DMS 273 treated with DMSO at 0.1 percent for 48 hours (cell line): ENCODE measurements around the gene ZNF296.
A peak's percentile ranks its signal among the peaks of the same experiment; 100 is the strongest.

ENCODE experiments used
- DNase-seq: peaks from one replicate; lab custom pipeline; 2025; lab: John Stamatoyannopoulos, UW

Gene ZNF296

DNA sequence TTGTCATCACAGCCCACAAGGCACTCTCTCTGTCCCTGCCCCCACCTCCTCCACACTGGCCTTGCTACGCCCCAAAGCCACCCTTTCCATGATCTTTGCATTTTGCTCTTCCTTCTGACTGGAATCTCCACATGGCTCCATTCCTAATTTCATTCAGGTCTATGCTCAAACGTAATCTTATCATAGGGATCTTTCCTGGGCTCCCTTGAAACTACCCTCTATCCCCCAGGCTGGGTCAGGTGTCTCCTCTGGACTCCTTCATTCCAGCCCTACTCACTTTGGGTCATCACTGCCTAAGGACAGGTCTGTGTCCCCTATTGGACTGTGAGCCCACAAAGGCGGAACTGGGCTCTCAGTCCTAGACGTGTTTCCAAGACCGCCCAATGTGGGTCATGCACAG lies 5.9 kb upstream of the ZNF296 start:
- DNase-seq, result no peak

DNA sequence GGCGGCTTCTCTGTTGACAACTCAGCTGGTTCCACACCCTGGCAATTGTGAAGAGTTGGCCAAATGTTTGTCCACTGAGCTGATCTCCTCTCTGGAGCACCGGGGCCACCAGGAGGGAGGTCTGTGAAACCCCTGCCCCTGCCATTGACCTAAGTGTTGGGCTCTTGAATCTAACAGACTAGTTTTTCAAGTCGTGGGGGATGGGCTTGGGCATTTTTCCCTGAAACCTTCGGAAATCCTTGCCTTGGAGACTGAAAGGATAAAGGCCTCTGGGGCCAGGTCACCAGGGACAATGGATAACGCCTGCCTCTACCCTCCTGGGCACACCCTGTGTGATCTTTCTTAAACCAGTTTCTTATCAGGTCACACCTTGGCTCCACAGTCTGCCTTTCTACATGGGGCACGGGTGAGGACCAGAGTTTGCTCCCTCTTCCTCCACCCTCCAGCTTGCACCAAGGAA lies 3.7 kb upstream of the ZNF296 start:
- DNase-seq, result no peak

DNA sequence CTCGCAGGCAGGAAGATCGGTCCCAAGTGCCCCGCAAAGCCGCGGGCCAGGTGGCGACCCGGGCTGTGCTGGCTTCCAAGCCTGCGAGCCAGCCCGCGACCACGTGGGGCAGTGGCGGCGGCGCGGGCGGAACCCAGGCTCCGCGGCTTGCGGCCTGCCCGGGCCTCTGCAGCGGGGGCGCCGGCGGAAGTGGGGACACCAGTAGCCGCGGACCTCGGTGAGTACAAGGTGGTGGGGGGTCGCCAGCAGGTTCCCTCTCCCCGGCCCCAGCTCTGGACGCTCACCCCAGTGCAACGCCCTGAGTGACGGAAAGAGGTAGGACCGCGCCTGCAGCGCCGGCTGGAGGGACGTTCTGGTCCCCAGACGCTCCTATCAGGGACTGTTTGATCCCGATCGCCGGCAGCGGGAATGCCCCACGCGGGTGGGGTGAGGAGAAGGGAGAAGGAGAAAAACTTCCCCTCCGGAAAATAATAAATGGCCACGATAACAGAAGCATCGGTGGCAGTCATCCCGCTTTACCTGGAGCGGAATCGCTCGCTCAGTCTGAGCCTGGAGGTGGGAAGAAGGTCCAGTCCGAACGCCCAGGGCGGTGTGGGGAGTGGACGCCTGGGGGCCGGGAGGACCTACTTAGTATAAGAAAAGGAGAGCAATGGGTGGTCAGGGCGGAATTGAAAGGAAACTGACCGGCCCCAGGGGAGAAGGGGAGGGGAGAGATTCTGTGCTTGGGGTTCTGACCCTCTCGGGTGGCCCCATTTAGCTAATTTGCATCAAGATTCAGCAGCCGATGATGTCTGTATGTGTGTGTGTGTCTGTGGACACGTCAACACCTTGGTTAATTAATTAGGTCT lies 3.0 kb upstream of the ZNF296 start, which contains the start of gene GEMIN7:
GEMIN7 (plus strand) TSS at position 198 of the 848 bp plus-strand sequence. CDS start 10,855 bp downstream, outside the sequence.
- peak; percentile 43 for DNase-seq

- no peak for DNase-seq
Measured at GRCh38 chr19:45078390-45079062, 2.2 kb upstream of the ZNF296 start.

- DNase-seq, result no peak
Measured at GRCh38 chr19:45076851-45077730, 813 bp upstream of the ZNF296 start.

- peak; percentile 46 for DNase-seq
Measured at GRCh38 chr19:45075301-45076028, 813 bp downstream of the ZNF296 start.

DNA sequence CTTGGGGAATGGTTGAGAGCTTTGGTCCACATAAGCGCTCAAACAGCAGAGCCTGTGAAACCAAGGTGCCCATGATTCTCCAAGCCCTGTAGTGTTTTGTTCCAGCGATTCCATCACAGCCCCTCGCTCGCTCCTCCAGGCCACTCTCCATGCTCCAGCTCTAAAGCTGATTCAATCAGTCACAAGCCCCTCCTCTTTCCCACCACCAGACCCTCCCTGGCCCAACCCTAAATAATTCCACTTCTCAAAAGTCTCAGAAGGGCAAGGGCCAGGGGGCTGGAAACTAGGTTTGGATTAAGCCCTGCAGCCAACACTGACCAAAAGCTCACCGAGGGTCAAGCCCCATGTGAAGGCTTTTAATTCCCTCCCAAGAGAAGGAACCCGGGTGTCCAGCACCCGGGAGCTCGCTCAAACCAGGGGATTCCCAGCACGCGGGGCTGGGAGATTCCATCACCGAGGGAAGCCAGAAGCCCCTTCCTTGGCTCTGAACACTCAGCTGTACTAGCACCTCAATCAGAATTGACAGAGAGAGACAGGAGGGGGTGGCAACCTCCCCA lies 1.5 kb downstream of the ZNF296 start:
- DNase-seq, result no peak

DNA sequence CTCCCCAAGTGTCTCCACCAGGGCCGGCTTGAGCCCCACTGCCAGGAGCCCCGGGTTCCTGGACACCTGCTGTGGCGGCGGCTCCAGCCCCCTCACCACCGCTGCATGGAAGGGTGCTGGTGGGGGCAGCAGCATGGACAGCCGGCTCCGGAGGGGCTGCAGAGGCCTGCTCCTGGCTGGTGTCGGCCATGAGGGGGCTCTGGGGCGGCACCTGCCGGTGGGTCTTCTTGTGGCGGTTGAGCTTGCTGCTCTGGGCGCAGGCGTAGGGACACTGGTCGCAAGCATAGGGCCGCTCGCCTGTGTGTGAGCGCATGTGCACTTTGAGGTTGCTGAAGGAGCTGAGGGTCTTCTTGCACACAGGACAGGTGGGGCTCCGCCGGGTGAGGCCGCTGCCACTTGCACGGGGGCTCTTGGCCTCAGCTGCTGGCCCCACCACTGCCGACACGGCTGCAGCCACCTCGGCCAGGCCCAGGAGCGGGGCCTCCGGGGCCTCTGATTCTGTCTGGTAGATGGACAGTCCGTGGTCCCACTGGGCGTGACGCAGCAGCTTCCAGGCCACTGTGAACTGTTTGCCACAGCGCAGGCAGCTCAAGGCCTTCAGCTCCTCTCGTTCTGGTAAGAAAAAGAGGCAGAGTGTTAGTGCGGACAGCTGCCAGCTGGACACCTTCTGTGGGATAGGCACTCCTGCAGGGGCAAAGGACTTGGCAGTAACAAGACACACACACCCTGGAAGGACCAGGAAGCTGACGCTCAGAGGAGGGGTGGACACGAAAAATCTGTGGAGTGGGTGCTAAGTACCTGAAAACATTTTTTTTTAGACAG lies 4.1 kb downstream of the ZNF296 start:
- no peak for DNase-seq

DNA sequence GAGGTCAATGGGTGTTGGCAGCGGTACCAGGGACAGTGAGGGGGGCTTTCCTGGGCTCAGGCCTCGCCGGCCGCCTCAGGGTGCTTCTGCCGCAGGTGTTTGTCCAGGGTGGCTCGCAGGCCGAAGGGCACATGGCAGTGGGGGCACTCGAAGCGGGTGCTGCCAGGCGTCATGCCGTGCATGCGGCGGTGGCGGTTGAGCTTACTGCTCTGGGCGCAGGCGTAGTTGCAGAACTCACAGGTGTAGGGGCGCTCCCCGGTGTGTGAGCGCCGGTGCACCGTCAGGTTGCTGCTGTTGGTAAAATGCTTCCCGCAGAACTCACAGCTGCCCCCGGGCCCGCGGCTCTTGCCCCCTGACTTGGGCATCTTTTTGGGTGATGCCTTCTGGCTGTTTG lies 4.7 kb downstream of the ZNF296 start:
- no peak for DNase-seq

DNA sequence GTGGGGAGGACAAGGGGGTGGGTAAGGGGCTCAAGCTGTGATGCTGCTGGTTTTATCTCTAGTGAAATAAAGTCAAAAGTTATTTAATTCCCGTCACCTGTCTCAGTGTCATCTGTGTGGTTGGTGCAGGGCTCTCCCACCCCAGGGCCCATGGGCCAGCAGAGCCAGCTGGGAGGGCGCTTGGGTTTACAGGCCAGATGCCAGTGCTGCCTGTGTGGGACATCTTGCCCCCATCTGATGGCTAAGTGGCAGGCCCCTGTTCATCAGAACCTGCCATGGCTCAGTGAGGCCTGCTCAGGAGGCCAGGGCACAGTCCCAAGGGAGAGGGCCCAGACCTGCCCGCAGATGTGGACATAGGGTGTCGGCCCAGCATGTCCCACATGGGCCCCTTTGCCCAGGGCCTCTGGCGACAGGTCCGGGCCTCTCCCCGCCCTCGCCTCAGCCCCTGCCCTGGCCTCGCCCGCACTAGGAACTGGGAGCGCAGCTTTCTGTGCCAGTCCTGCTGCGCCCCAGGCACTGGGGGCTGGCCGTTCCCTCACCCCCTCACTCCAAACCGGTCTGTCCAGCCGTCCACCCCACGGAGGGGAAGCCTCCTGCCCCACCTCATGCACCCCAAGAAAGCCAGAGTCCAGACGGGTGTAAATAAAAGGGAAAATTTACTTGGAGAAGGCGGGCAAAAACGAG lies 5.3 kb downstream of the ZNF296 start:
- DNase-seq, result no peak

GRCh38 chr19:45070214-45070613 lies 6.1 kb downstream of the ZNF296 start:
- DNase-seq, result no peak

- DNase-seq, result no peak
Measured at GRCh38 chr19:45069056-45069455, 7.2 kb downstream of the ZNF296 start.

DNA sequence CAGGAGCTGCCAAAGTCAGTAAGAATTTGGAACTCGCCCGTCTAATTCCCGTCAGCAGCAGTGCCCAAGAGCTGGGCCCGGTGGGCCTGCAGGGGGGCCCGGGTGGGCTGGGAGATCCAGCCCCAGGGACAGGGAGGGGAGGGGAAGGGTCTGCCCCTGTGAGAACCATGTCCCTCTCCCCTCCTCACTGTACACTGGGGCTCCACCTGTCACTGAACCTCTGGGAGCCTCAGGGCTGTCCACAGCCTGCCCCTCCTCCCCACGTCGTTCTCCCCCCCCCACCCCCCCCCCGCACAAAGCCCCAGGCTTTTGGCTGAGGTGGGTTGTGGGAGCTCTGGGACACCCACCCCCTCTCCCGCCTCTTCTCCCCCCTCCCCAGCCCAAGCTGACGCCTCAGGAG lies 8.2 kb downstream of the ZNF296 start:
- DNase-seq, result no peak

DNA sequence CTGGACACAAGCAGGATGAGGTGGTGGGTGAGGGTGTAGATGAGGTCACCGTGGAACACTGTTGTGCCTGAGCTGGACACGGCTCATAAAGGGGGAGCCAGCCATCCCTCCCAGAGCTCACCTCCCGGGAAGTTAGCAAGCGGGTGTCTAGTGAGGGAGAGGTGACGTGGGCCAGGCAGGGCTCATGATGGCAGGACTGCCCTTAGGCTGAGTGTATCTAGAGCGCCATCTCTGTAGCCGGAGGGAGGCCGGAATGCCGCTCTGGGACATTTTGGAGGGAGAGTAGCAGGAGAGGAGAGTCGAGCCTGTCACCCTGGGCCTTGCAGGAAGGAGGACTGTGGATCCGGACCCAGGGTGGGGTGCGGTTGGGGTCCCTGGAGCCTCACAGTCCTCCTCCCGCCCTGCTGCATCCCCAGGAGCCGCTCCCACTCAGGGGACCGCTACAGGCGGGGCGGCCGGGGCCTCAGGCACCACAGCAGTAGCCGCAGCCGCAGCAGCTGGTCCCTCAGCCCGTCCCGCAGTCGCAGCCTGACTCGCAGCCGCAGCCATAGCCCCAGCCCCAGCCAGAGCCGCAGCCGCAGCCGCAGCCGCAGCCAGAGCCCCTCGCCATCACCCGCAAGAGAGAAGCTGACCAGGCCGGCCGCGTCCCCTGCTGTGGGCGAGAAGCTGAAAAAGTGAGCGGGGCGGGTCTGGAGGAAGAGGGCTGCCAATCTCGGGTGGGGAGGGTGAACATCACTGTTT lies 9.2 kb downstream of the ZNF296 start:
- no peak for DNase-seq

- no peak for DNase-seq
Measured at GRCh38 chr19:45063851-45064801, 12.2 kb downstream of the ZNF296 start.

GRCh38 chr19:45061965-45062364 lies 14.3 kb downstream of the ZNF296 start:
- no peak for DNase-seq

DNA sequence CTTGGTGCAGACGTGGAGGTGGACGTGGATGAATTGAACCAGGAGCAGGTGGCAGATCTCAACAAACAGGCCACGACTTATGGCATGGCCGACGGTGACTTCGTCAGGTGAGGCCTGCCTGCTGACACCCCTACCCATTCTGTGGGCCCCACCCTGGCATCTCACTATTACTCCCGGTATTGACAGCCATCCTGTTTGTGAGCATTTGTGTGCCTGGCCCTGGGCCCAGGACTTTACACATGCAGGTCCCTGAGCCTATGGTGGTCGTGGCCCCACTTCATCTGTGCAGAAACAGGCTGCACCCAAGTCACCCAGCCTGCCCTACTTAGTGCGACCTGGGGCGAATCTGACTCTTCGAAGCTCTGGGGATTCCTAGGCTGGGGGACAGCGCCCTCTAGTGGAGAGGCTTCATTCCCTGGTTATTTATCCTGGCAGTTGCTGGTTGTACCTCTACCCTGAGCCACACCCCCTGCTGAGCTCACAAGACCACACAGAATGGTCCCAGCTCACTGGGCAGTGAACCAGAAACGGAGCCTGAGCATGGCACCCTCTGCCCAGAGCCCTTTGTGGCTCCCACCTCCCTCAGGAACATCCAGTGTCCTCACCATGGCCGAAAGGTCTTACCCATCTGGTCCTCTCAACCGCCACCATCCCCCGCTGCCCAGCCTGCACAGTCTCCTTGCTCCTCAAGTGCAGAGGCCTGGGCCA lies 16.9 kb downstream of the ZNF296 start:
- DNase-seq, result peak; percentile 27
